ENCODE results near the gene CDH13.

- TF ChIP-seq CTCF (IDR thresholded peaks at IDR 0.05; ENCODE audit: poor library complexity, severe bottlenecking) (no peak), POLR2AphosphoS5 (IDR thresholded peaks at IDR 0.05) (no peak), MXI1 (conservative IDR thresholded peaks at IDR 0.05; ENCODE audit: poor library complexity, severe bottlenecking) (no peak), RAD21 (conservative IDR thresholded peaks at IDR 0.05) (no peak)
These were observed 273.8 kb downstream of the CDH13 start for GRCh38 chr16:82900559-82900958.

Data from neural cell (in vitro differentiated cells).